WTC11 (cell line): ENCODE data around the gene TSC1. TPM values are rescaled to one million over a fixed set of nuclear protein-coding genes. Genes with fewer than 3 reads are reported as not detected.
A peak's percentile ranks its signal among the peaks of the same experiment; 100 is the strongest.

Experiments
- ATAC-seq: fragments of 200-7000 bp; cut with Tn5 transposase; 2 replicates; pipeline ENCODE4 v1.10.0; 2021; ENCODE audit warnings: mild to moderate bottlenecking, moderate library complexity
- CTCF ChIA-PET: fragments of 300-600 bp; sonication (Branson Sonifier 250); formaldehyde crosslinking; loops from one replicate; lab custom pipeline; 2021; ENCODE audit warnings: antibody characterized with exemption; lab: Charles Lee
- POLR2A ChIA-PET: fragments of 350-600 bp; sonication (Branson Sonifier 250); formaldehyde crosslinking; loops from one replicate; lab custom pipeline; 2021; ENCODE audit warnings: antibody characterized with exemption; lab: Charles Lee
- DNase-seq: peaks from one replicate; pipeline ENCODE4 v3.0.0; 2021; ENCODE audit warnings: low spot score
- H3K27ac Mint-ChIP-seq: 2 replicates; pipeline ENCODE4 v1.8.0; 2021; ENCODE audit warnings: mixed read lengths
- H3K27me3 Mint-ChIP-seq: 2 replicates; pipeline ENCODE4 v1.8.0; 2021; ENCODE audit warnings: low read depth, mild to moderate bottlenecking, moderate library complexity, mixed read lengths
- H3K36me3 Mint-ChIP-seq: 2 replicates; pipeline ENCODE4 v1.8.0; 2021; ENCODE audit warnings: mixed read lengths
- H3K4me1 Mint-ChIP-seq: 2 replicates; pipeline ENCODE4 v1.8.0; 2022; ENCODE audit warnings: mixed read lengths
- H3K4me3 Mint-ChIP-seq: 2 replicates; pipeline ENCODE4 v1.8.0; 2021; ENCODE audit warnings: mild to moderate bottlenecking, moderate library complexity, mixed read lengths
- H3K9me3 Mint-ChIP-seq: 2 replicates; pipeline ENCODE4 v1.8.0; 2021; ENCODE audit warnings: mixed read lengths
- AR ChIP-seq: fragments of 250-450 bp; sonication (Bioruptor Pico); IDR thresholded peaks from 2 replicates; pipeline ENCODE4 v1.9.0; 2021; ENCODE audit warnings: mild to moderate bottlenecking
- ARID4B ChIP-seq: sonication (generic); formaldehyde crosslinking; IDR thresholded peaks from 2 replicates; pipeline ENCODE4 v1.8.0; 2023; ENCODE audit warnings: missing genetic modification reagents, mild to moderate bottlenecking, borderline replicate concordance
- CTCF ChIP-seq: fragments of 200-600 bp; IDR thresholded peaks from 2 replicates; pipeline ENCODE4 v1.8.0; 2022; ENCODE audit warnings: antibody characterized with exemption
- ERG ChIP-seq: fragments of 250-450 bp; sonication (Bioruptor Pico); IDR thresholded peaks from 2 replicates; pipeline ENCODE4 v1.8.0; 2021; ENCODE audit warnings: mild to moderate bottlenecking
- FOXK1 ChIP-seq: sonication (generic); formaldehyde crosslinking; IDR thresholded peaks from 2 replicates; pipeline ENCODE4 v1.8.0; 2022; ENCODE audit warnings: mild to moderate bottlenecking, moderate library complexity, missing genetic modification reagents
- GABPB1 ChIP-seq: sonication (generic); formaldehyde crosslinking; IDR thresholded peaks from 2 replicates; pipeline ENCODE4 v1.8.1; 2023; ENCODE audit warnings: mild to moderate bottlenecking, missing genetic modification reagents
- NR2C2 ChIP-seq: sonication (generic); formaldehyde crosslinking; IDR thresholded peaks from 2 replicates; pipeline ENCODE4 v1.8.0; 2022; ENCODE audit warnings: mild to moderate bottlenecking, missing genetic modification reagents
- PREB ChIP-seq: sonication (generic); formaldehyde crosslinking; IDR thresholded peaks from 2 replicates; pipeline ENCODE4 v1.8.1; 2022; ENCODE audit warnings: mild to moderate bottlenecking, missing genetic modification reagents, moderate library complexity, borderline replicate concordance
- total RNA-seq: library from RNA; stranded (reverse); gene quantifications from 3 replicates; pipeline ENCODE4 v1.2.3, GENCODE V29; 2021

TSC1 gene
- total RNA-seq, 1 experiment from 2014 or later: 52.9 TPM

DNA sequence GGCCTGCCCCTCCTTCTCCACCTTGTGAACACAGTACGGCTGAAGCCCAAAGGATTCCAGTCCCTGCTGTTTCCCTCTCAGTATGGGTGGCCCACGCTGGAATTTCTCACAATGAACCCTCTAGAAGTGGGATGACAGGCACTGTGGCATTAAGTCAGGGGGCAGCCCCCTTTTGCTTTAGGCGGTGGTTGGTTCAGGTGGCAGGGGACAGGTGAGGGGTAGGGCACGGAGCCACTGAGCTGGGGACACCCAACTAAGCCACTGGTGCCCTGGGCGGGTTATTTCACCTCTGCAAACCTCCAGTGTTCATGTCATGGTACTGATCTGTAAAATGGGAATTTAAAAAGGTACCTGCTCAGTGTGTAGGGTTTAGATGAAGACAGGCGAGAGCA is 58.1 kb downstream of the TSC1 start (continued):
- TF ChIP-seq ARID4B (CRISPR knock-in tag) (no peak), CTCF (no peak), AR (CRISPR knock-in tag) (no peak), NR2C2 (no peak), FOXK1 (no peak), PREB (no peak), ERG (no peak)

DNA sequence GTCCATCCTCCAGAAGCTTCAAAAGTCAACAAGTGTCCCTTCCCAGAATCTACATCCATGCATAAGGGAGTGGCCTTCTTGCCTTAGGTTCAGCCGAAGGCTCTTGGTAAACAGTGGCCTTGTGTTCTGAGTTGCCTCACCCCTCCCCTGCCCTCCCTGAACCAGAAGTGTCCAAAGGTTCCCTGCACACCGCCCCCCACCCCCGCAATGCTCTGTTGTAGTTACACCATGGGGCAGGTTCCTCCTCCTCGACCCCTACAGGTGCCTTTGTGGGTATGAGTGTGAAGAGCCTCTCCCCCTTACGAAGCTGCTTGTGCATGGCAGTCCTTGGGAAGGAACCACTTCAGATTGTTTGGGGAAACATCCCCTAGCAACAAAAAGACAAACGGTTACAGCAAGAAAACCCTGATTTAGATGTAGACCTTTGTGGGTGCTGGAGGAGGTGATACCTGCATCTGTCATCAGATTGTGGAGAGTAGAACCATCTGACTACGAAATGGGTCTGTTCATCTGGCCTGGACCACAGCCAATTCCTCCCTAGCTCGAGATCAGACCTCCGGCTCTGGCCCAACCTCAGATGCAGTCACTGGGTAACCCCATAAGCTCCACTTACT is 58.6 kb downstream of the TSC1 start:
- H3K4me1 Mint-ChIP-seq: no peaks in the 10 kb centered on the region
- ATAC-seq (no peak), DNase-seq (no peak)
- no peak for TF ChIP-seq ARID4B (CRISPR knock-in tag)
- TF ChIP-seq GABPB1 (CRISPR knock-in tag): peak; percentile 66
- no peaks in the 10 kb centered on the region for H3K9me3 Mint-ChIP-seq
- H3K27me3 Mint-ChIP-seq: no peaks in the 10 kb centered on the region
- no peak overlapping the region for H3K27ac Mint-ChIP-seq
- no peak overlapping the region for H3K4me3 Mint-ChIP-seq
- CTCF ChIA-PET: interaction anchor here (1.0 to 1.3 kb wide), 2 partner anchors 16 to 299 kb away, joined by 3 read pairs; no protein-coding TSS in a partner anchor
- POLR2A ChIA-PET: interaction anchor here (1.1 kb wide), 1 partner anchor 58 kb away, joined by 3 read pairs; no protein-coding TSS in a partner anchor
- H3K36me3 Mint-ChIP-seq: no peaks in the 10 kb centered on the region
